C4-2B (cell line): ENCODE data around the gene PSMB2.

Experiments used
- ZFX ChIP-seq: fragments of 450-650 bp; IDR thresholded peaks from 2 replicates; pipeline ENCODE4 v1.6.1; 2017
- TF ChIP-seq, protein P1 (sequence below): fragments of 450-650 bp; conservative IDR thresholded peaks from 2 replicates; pipeline ENCODE4 v1.5.1; 2017; ENCODE audit warnings: mild to moderate bottlenecking

- TF ChIP-seq, protein P1, sequence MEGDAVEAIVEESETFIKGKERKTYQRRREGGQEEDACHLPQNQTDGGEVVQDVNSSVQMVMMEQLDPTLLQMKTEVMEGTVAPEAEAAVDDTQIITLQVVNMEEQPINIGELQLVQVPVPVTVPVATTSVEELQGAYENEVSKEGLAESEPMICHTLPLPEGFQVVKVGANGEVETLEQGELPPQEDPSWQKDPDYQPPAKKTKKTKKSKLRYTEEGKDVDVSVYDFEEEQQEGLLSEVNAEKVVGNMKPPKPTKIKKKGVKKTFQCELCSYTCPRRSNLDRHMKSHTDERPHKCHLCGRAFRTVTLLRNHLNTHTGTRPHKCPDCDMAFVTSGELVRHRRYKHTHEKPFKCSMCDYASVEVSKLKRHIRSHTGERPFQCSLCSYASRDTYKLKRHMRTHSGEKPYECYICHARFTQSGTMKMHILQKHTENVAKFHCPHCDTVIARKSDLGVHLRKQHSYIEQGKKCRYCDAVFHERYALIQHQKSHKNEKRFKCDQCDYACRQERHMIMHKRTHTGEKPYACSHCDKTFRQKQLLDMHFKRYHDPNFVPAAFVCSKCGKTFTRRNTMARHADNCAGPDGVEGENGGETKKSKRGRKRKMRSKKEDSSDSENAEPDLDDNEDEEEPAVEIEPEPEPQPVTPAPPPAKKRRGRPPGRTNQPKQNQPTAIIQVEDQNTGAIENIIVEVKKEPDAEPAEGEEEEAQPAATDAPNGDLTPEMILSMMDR: no peak
- TF ChIP-seq ZFX: no peak
Measured at GRCh38 chr1:35570589-35571137, 70.7 kb downstream of the PSMB2 start.
